Spleen (tissue), 7 donors: ENCODE measurements around the gene KLHDC3.

ENCODE experiments used
- CTCF ChIP-seq, 11 experiments: fragments of 200-600 bp in 7 of 11; fragments of 450-650 bp in 4 of 11; sonication (generic) in 4 of 11; IDR thresholded peaks in 8 of 11; conservative IDR thresholded peaks in 3 of 11; 1 replicate in 7 of 11; 2 replicates in 4 of 11; pipeline versions ENCODE4 v1.4.0 to v1.8.0; 2016 to 2021; ENCODE audit warnings: antibody characterized with exemption in 11 of 11, inconsistent platforms in 4 of 11, mild to moderate bottlenecking in 1 of 11
- POLR2A ChIP-seq, 3 donors: fragments of 450-650 bp; IDR thresholded peaks; one replicate each; pipeline ENCODE4 v1.5.1; 2017; ENCODE audit warnings: antibody characterized with exemption in 3 of 3, mild to moderate bottlenecking in 1 of 3
- POLR2AphosphoS5 ChIP-seq, 3 donors: sonication (generic); formaldehyde crosslinking; IDR thresholded peaks; one replicate each; pipeline ENCODE4 v1.5.1; 2017; ENCODE audit warnings: antibody characterized with exemption in 3 of 3
- donor health status: DM: no; HTN: no; CAD: no; lungs with moderate emphysema.
- donor health status: DM: no; HTN: no; CAD: no.
- donor health status: DM: no; HTN: no; CAD: no.

- no peak for TF ChIP-seq CTCF (IDR thresholded peaks at IDR 0.05 in 8 of 11, conservative IDR thresholded peaks at IDR 0.05 in 3 of 11)
- TF ChIP-seq POLR2A (IDR thresholded peaks at IDR 0.05) = no peak
- TF ChIP-seq POLR2AphosphoS5 (IDR thresholded peaks at IDR 0.05) = no peak
Observed at GRCh38 chr6:43054206-43054943, 40.3 kb downstream of the KLHDC3 start.
